GM18870 (cell line): ENCODE measurements around the gene PCDH18.

Source experiments
- ATAC-seq: cut with Tn5 transposase; IDR thresholded peaks from one replicate; pipeline ENCODE4 v1.9.1; 2021; ENCODE audit warnings: moderate library complexity; ENCODE audit not compliant: unreplicated experiment

The PCDH18 gene

GRCh38 chr4:137471461-137471860 is 60.8 kb downstream of the PCDH18 start:
- no peak for ATAC-seq

- ATAC-seq, result no peak
Observed at GRCh38 chr4:137470806-137471205, 61.5 kb downstream of the PCDH18 start.
